ENCODE data around the gene TMEM269.

TMEM269 gene

GRCh38 chr1:42739753-42740700, 44.8 kb upstream of the TMEM269 start, which contains the start of gene CLDN19:
Gene CLDN19, minus strand, starts transcription at chr1:42740236. Its CDS starts 173 bp downstream, at chr1:42740063.
- Histone ChIP-seq H3K4me3 (ENCODE audit: low read depth, low read length) (no peak within 1 kb of the TSS), H3K4me2 (ENCODE audit: low read length) (no peak within 1 kb of the TSS), H2AFZ (ENCODE audit: insufficient read depth, low read length, poor library complexity) (no peak within 1 kb of the TSS), H2BK5ac (ENCODE audit: low read depth, low read length, poor library complexity) (no peak within 1 kb of the TSS), H3K9ac (ENCODE audit: low read length) (no peak within 1 kb of the TSS), H3K4me1 (ENCODE audit: control insufficient read depth in 1 of 2, insufficient read depth in 2 of 2, low read length in 2 of 2) (peaks cover 11 to 22% of the 10 kb centered on the region in 2 experiments), H4K91ac (ENCODE audit: low read depth, low read length) (no peak within 1 kb of the TSS), H3K18ac (ENCODE audit: low read length) (no peak within 1 kb of the TSS), H3K14ac (ENCODE audit: low read length) (no peak within 1 kb of the TSS), H3K23ac (ENCODE audit: low read length) (no peak within 1 kb of the TSS), H2BK120ac (ENCODE audit: insufficient read depth, low read length, poor library complexity) (no peak within 1 kb of the TSS), H3K4ac (ENCODE audit: low read depth, low read length) (no peak within 1 kb of the TSS), H3K36me3 (ENCODE audit: control insufficient read depth in 1 of 2, insufficient read depth in 2 of 2, low read length in 2 of 2) (no peaks in the 10 kb centered on the region), H3K27ac (ENCODE audit: low read depth, low read length) (no peak within 1 kb of the TSS), H3K79me1 (ENCODE audit: low read length) (no peaks in the 10 kb centered on the region), H3K9me3 (ENCODE audit: insufficient read depth, low read depth, low read length) (peaks cover 6% of the 10 kb centered on the region), H2BK12ac (ENCODE audit: low read length) (no peak within 1 kb of the TSS), H3K27me3 (ENCODE audit: insufficient read depth, low read length) (no peaks in the 10 kb centered on the region), H4K8ac (ENCODE audit: low read depth, low read length) (peak within 1 kb of the TSS; percentile 44), H3K79me2 (ENCODE audit: control insufficient read depth, insufficient read depth, low read length, poor library complexity) (no peaks in the 10 kb centered on the region), H4K12ac (ENCODE audit: low read depth, low read length) (no peak within 1 kb of the TSS), H2AK5ac (ENCODE audit: low read length) (no peak within 1 kb of the TSS)
- no CpG with 5 or more reads among the region's 27 CpGs for WGBS (ENCODE audit: extremely low coverage, insufficient coverage, insufficient read length)
- peak; percentile 76 to 82 for DNase-seq

GRCh38 chr1:42740851-42741580, 43.8 kb upstream of the TMEM269 start:
- Histone ChIP-seq H3K4me2 (ENCODE audit: low read length) (no peak overlapping the region), H3K79me1 (ENCODE audit: low read length) (no peaks in the 10 kb centered on the region), H3K14ac (ENCODE audit: low read length) (no peak overlapping the region), H4K12ac (ENCODE audit: low read depth, low read length) (no peak overlapping the region), H3K27me3 (ENCODE audit: insufficient read depth, low read length) (no peaks in the 10 kb centered on the region), H2BK120ac (ENCODE audit: insufficient read depth, low read length, poor library complexity) (no peak overlapping the region), H3K9me3 (ENCODE audit: insufficient read depth, low read depth, low read length) (peaks cover 6% of the 10 kb centered on the region), H3K4me1 (ENCODE audit: control insufficient read depth in 1 of 2, insufficient read depth in 2 of 2, low read length in 2 of 2) (peaks cover 10 to 13% of the 10 kb centered on the region in 2 experiments), H2BK5ac (ENCODE audit: low read depth, low read length, poor library complexity) (no peak overlapping the region), H2AFZ (ENCODE audit: insufficient read depth, low read length, poor library complexity) (no peak overlapping the region), H2AK5ac (ENCODE audit: low read length) (no peak overlapping the region), H4K8ac (ENCODE audit: low read depth, low read length) (no peak overlapping the region), H2BK12ac (ENCODE audit: low read length) (no peak overlapping the region), H3K4me3 (ENCODE audit: low read depth, low read length) (no peak overlapping the region), H3K36me3 (ENCODE audit: control insufficient read depth in 1 of 2, insufficient read depth in 2 of 2, low read length in 2 of 2) (peaks cover 5% of the 10 kb centered on the region in 2 experiments), H3K23ac (ENCODE audit: low read length) (no peak overlapping the region), H3K27ac (ENCODE audit: low read depth, low read length) (no peak overlapping the region), H3K79me2 (ENCODE audit: control insufficient read depth, insufficient read depth, low read length, poor library complexity) (no peaks in the 10 kb centered on the region), H3K9ac (ENCODE audit: low read length) (no peak overlapping the region), H3K4ac (ENCODE audit: low read depth, low read length) (no peak overlapping the region), H4K91ac (ENCODE audit: low read depth, low read length) (no peak overlapping the region), H3K18ac (ENCODE audit: low read length) (no peak overlapping the region)
- WGBS (ENCODE audit: extremely low coverage, insufficient coverage, insufficient read length), result no CpG with 5 or more reads among the region's 19 CpGs
- DNase-seq, result no peak

- H2BK120ac ChIP-seq (ENCODE audit: insufficient read depth, low read length, poor library complexity), result no peak overlapping the region
- no peak overlapping the region for H3K4me2 ChIP-seq (ENCODE audit: low read length)
- no peak overlapping the region for H3K18ac ChIP-seq (ENCODE audit: low read length)
- no peaks in the 10 kb centered on the region for H3K79me1 ChIP-seq (ENCODE audit: low read length)
- H3K9ac ChIP-seq (ENCODE audit: low read length), result no peak overlapping the region
- H2AK5ac ChIP-seq (ENCODE audit: low read length), result no peak overlapping the region
- no peak for DNase-seq
- no peak overlapping the region for H4K12ac ChIP-seq (ENCODE audit: low read depth, low read length)
- no peak overlapping the region for H2BK12ac ChIP-seq (ENCODE audit: low read length)
- no peak overlapping the region for H4K91ac ChIP-seq (ENCODE audit: low read depth, low read length)
- no peaks in the 10 kb centered on the region for H3K79me2 ChIP-seq (ENCODE audit: control insufficient read depth, insufficient read depth, low read length, poor library complexity)
- no peak overlapping the region for H3K27ac ChIP-seq (ENCODE audit: low read depth, low read length)
- H3K27me3 ChIP-seq (ENCODE audit: insufficient read depth, low read length), result no peaks in the 10 kb centered on the region
- no peak overlapping the region for H3K23ac ChIP-seq (ENCODE audit: low read length)
- peaks cover 6% of the 10 kb centered on the region for H3K9me3 ChIP-seq (ENCODE audit: insufficient read depth, low read depth, low read length)
- no peak overlapping the region for H3K4ac ChIP-seq (ENCODE audit: low read depth, low read length)
- peaks cover 12% of the 10 kb centered on the region in 2 experiments for H3K36me3 ChIP-seq (ENCODE audit: control insufficient read depth in 1 of 2, insufficient read depth in 2 of 2, low read length in 2 of 2)
- peaks cover 10 to 13% of the 10 kb centered on the region in 2 experiments for H3K4me1 ChIP-seq (ENCODE audit: control insufficient read depth in 1 of 2, insufficient read depth in 2 of 2, low read length in 2 of 2)
- H2BK5ac ChIP-seq (ENCODE audit: low read depth, low read length, poor library complexity), result no peak overlapping the region
- H2AFZ ChIP-seq (ENCODE audit: insufficient read depth, low read length, poor library complexity), result no peak overlapping the region
- no CpG with 5 or more reads among the region's 4 CpGs for WGBS (ENCODE audit: extremely low coverage, insufficient coverage, insufficient read length)
- no peak overlapping the region for H3K4me3 ChIP-seq (ENCODE audit: low read depth, low read length)
- no peak overlapping the region for H3K14ac ChIP-seq (ENCODE audit: low read length)
- H4K8ac ChIP-seq (ENCODE audit: low read depth, low read length), result no peak overlapping the region
These were observed 43.1 kb upstream of the TMEM269 start for GRCh38 chr1:42741706-42742105.

GRCh38 chr1:42742141-42742540, 42.6 kb upstream of the TMEM269 start:
- no peak overlapping the region for H3K23ac ChIP-seq (ENCODE audit: low read length)
- no peak overlapping the region for H2BK120ac ChIP-seq (ENCODE audit: insufficient read depth, low read length, poor library complexity)
- no peaks in the 10 kb centered on the region for H3K27me3 ChIP-seq (ENCODE audit: insufficient read depth, low read length)
- no peaks in the 10 kb centered on the region for H3K79me1 ChIP-seq (ENCODE audit: low read length)
- no peak overlapping the region for H4K8ac ChIP-seq (ENCODE audit: low read depth, low read length)
- no peak overlapping the region for H2AK5ac ChIP-seq (ENCODE audit: low read length)
- peaks cover 6% of the 10 kb centered on the region for H3K9me3 ChIP-seq (ENCODE audit: insufficient read depth, low read depth, low read length)
- H3K18ac ChIP-seq (ENCODE audit: low read length), result no peak overlapping the region
- no peak overlapping the region for H3K4me3 ChIP-seq (ENCODE audit: low read depth, low read length)
- no peak overlapping the region for H4K91ac ChIP-seq (ENCODE audit: low read depth, low read length)
- H4K12ac ChIP-seq (ENCODE audit: low read depth, low read length), result no peak overlapping the region
- peaks cover 10 to 13% of the 10 kb centered on the region in 2 experiments for H3K4me1 ChIP-seq (ENCODE audit: control insufficient read depth in 1 of 2, insufficient read depth in 2 of 2, low read length in 2 of 2)
- no CpG with 5 or more reads among the region's 8 CpGs for WGBS (ENCODE audit: extremely low coverage, insufficient coverage, insufficient read length)
- H3K4ac ChIP-seq (ENCODE audit: low read depth, low read length), result no peak overlapping the region
- no peak overlapping the region for H3K27ac ChIP-seq (ENCODE audit: low read depth, low read length)
- H3K36me3 ChIP-seq (ENCODE audit: control insufficient read depth in 1 of 2, insufficient read depth in 2 of 2, low read length in 2 of 2), result peaks cover 15 to 16% of the 10 kb centered on the region in 2 experiments
- H3K79me2 ChIP-seq (ENCODE audit: control insufficient read depth, insufficient read depth, low read length, poor library complexity), result no peaks in the 10 kb centered on the region
- no peak overlapping the region for H3K14ac ChIP-seq (ENCODE audit: low read length)
- H2BK5ac ChIP-seq (ENCODE audit: low read depth, low read length, poor library complexity), result no peak overlapping the region
- H3K4me2 ChIP-seq (ENCODE audit: low read length), result no peak overlapping the region
- H2AFZ ChIP-seq (ENCODE audit: insufficient read depth, low read length, poor library complexity), result no peak overlapping the region
- no peak overlapping the region for H2BK12ac ChIP-seq (ENCODE audit: low read length)
- DNase-seq, result no peak
- no peak overlapping the region for H3K9ac ChIP-seq (ENCODE audit: low read length)
